ENCODE measurements around the gene HS3ST3B1. TPM values are rescaled to one million over a fixed set of nuclear protein-coding genes. Genes with fewer than 3 reads are reported as not detected.

HS3ST3B1 gene
- total and polyA plus RNA-seq, 3 donors from 2014 or later, result 1.5 to 2.1 (median 1.9) TPM

DNA sequence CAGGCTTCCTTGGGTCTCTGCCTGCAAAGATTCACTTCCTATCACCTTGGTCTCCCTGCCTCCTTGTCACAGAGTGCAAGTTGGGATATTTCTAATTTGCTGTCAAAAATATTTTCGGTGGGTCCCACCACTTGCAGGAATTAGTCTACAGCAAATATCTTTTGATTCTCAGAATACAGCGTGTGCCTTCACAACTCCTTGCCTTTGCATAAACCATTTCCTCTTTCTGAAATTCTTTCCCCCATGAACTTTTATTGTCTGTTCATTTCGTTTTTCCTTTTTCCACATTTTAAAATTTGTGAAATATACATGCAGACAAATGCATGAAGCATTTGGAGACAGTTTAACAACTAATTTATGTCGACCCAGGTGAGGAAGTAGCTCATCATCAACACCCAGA, 60.0 kb downstream of the HS3ST3B1 start:
- Histone ChIP-seq H3K9me3 (no peaks in the 10 kb centered on the region), H3K27ac (no peak overlapping the region)
- 76 to 80% methylated on average over 4 of the region's 4 CpGs for WGBS, 2 donors

DNA sequence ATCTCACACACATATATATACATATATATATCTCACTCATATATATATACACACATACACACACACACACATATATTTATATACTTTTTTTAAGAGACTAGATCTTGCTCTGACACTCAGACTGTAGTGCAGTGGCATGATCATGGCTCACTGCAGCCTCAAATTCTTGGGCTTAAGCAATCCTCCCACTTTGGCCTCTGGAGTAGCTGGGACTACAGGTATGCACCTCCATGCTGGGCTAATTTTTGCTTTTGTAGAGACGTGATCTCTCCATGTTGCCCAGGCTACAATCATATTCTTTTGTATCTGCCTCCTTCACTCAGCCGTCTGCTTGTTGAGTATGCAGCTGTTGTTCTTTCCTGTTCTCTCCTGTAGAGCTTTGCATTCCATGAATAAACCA, 60.6 kb downstream of the HS3ST3B1 start:
- Histone ChIP-seq H3K27ac (no peak overlapping the region), H3K9me3 (no peaks in the 10 kb centered on the region), H3K27me3 (no peaks in the 10 kb centered on the region), H3K4me1 (no peaks in the 10 kb centered on the region), H3K36me3 (ENCODE audit: low read depth, missing control alignments) (no peaks in the 10 kb centered on the region), H3K4me3 (no peak overlapping the region)
- intact Hi-C loops (cut with DNase I; ENCODE audit: low total_unique reads), result no loop called here
- WGBS, 2 donors, result 71 to 85% methylated on average over 2 of the region's 2 CpGs
- DNase-seq, result no peak
- TF ChIP-seq, protein P1, sequence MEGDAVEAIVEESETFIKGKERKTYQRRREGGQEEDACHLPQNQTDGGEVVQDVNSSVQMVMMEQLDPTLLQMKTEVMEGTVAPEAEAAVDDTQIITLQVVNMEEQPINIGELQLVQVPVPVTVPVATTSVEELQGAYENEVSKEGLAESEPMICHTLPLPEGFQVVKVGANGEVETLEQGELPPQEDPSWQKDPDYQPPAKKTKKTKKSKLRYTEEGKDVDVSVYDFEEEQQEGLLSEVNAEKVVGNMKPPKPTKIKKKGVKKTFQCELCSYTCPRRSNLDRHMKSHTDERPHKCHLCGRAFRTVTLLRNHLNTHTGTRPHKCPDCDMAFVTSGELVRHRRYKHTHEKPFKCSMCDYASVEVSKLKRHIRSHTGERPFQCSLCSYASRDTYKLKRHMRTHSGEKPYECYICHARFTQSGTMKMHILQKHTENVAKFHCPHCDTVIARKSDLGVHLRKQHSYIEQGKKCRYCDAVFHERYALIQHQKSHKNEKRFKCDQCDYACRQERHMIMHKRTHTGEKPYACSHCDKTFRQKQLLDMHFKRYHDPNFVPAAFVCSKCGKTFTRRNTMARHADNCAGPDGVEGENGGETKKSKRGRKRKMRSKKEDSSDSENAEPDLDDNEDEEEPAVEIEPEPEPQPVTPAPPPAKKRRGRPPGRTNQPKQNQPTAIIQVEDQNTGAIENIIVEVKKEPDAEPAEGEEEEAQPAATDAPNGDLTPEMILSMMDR (IDR thresholded peaks at IDR 0.05), result no peak
- no peak for TF ChIP-seq POLR2A (IDR thresholded peaks at IDR 0.05)

More for the DNA sequence above, 60.0 kb downstream of the HS3ST3B1 start:
- H3K27me3 ChIP-seq, result no peaks in the 10 kb centered on the region
- no peak overlapping the region for H3K4me3 ChIP-seq
- no peaks in the 10 kb centered on the region for H3K4me1 ChIP-seq
- intact Hi-C loops (cut with DNase I; ENCODE audit: low total_unique reads), result no loop called here
- H3K36me3 ChIP-seq (ENCODE audit: low read depth, missing control alignments), result no peaks in the 10 kb centered on the region
- TF ChIP-seq, protein P1 (IDR thresholded peaks at IDR 0.05), result no peak
- no peak for TF ChIP-seq POLR2A (IDR thresholded peaks at IDR 0.05)
- DNase-seq, result no peak

DNA sequence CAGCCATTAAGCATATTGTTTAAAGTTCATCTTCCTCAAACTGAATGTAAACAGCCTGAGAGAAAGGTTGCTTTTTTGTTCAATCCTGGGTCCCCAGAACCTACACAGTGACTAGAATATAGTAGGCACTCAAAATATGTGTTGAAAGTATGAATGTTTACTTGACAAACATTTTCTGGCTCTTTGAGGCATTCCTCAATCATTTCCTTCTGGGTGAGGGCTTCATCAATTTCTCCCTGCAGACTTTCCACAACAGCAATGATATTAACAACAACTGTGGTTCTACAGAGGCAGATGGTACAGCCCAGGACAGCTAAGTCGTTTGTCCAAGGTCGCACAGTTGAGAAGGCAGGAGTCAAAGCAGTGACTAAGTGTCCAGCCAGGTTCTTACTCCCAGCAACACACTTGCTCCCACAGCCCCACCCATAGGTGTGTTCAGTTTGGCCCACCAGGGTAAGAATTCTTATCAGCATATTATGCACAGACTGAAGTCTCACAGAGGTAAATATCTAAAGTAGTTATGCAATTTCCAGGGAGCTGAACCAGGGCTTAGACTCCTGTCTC, 61.1 kb downstream of the HS3ST3B1 start:
- no peak overlapping the region for H3K27ac ChIP-seq
- WGBS, 2 donors, result 62 to 63% methylated on average over 2 of the region's 2 CpGs
- no peak overlapping the region for H3K4me3 ChIP-seq
- TF ChIP-seq POLR2A (IDR thresholded peaks at IDR 0.05), result no peak
- TF ChIP-seq, protein P1 (IDR thresholded peaks at IDR 0.05), result no peak
- no peaks in the 10 kb centered on the region for H3K9me3 ChIP-seq
- no peaks in the 10 kb centered on the region for H3K27me3 ChIP-seq
- no peaks in the 10 kb centered on the region for H3K36me3 ChIP-seq (ENCODE audit: low read depth, missing control alignments)
- intact Hi-C loops (cut with DNase I; ENCODE audit: low total_unique reads), result no loop called here
- H3K4me1 ChIP-seq, result no peaks in the 10 kb centered on the region
- DNase-seq, result no peak

DNA sequence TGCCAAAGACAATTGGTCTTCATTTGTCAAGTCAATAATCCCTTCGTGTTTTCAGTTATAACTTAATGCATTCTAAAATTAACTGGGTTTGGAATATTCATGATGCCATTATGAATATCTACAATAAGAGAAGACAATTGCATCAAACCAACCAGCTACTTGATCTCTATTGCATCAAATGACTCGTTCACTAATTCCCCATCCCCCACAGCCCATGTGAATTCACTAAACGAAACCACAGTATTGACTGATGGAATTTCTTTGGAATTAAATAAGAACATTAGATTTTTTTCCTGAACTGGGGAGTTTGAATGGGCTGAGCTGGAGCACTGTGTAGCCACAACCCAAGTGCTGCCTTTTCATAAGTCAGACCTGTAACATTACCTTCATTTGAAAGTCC, 65.3 kb downstream of the HS3ST3B1 start:
- no peak for DNase-seq
- intact Hi-C loops (cut with DNase I; ENCODE audit: low total_unique reads), result no loop called here
- no peaks in the 10 kb centered on the region for H3K4me1 ChIP-seq
- no peaks in the 10 kb centered on the region for H3K9me3 ChIP-seq
- H3K27me3 ChIP-seq, result no peaks in the 10 kb centered on the region
- no peak overlapping the region for H3K4me3 ChIP-seq
- no peak overlapping the region for H3K27ac ChIP-seq
- no peaks in the 10 kb centered on the region for H3K36me3 ChIP-seq (ENCODE audit: low read depth, missing control alignments)
- no peak for TF ChIP-seq POLR2A (IDR thresholded peaks at IDR 0.05)
- TF ChIP-seq, protein P1 (IDR thresholded peaks at IDR 0.05), result no peak
- 76 to 79% methylated on average over 3 of the region's 3 CpGs for WGBS, 2 donors

DNA sequence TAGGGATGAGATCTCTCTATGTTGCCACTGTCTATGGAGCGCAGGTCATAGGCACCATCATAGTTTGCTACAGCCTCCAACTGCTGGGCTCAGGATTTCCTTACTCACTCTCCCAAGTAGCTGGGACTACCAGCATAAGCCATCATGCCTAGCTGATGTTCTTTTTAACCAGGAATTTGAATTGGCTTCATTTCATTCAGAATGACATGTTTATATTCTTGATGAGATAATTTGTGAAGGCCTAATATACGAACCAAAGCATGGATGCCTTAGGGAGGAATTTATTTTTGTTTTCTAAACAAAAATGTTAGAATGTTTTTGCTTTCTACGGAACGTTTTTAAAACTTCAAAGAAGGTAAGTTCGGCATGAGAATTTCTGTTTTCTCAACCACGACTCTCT, 71.6 kb downstream of the HS3ST3B1 start:
- no peak for DNase-seq
- H3K36me3 ChIP-seq (ENCODE audit: low read depth, missing control alignments), result no peaks in the 10 kb centered on the region
- 70 to 80% methylated on average over 6 of the region's 6 CpGs for WGBS, 2 donors
- no peak overlapping the region for H3K4me3 ChIP-seq
- H3K27me3 ChIP-seq, result no peaks in the 10 kb centered on the region
- TF ChIP-seq, protein P1 (IDR thresholded peaks at IDR 0.05), result no peak
- TF ChIP-seq POLR2A (IDR thresholded peaks at IDR 0.05), result no peak
- no peaks in the 10 kb centered on the region for H3K4me1 ChIP-seq
- no peak overlapping the region for H3K27ac ChIP-seq
- intact Hi-C loops (cut with DNase I; ENCODE audit: low total_unique reads), result no loop called here
- no peaks in the 10 kb centered on the region for H3K9me3 ChIP-seq
